Left ventricle myocardium inferior (tissue), 1 donor: ENCODE measurements around the gene RAMP3. TPM values are rescaled to one million over a fixed set of nuclear protein-coding genes. Genes with fewer than 3 reads are reported as not detected.

Source experiments
- DNase-seq: peaks from one replicate; pipeline ENCODE4 v3.0.0-alpha.2; 2020
- H3K27ac ChIP-seq: fragments of 200-600 bp; replicated peaks from 2 replicates; pipeline ENCODE4 v1.8.0; 2021
- H3K27me3 ChIP-seq: fragments of 200-600 bp; 2 replicates; pipeline ENCODE4 v1.8.0; 2021; ENCODE audit warnings: low read depth
- H3K36me3 ChIP-seq: fragments of 200-600 bp; 2 replicates; pipeline ENCODE4 v1.8.0; 2021
- H3K4me1 ChIP-seq: fragments of 200-600 bp; 2 replicates; pipeline ENCODE4 v1.8.0; 2021
- H3K4me3 ChIP-seq: fragments of 200-600 bp; 2 replicates; pipeline ENCODE4 v1.8.0; 2021; ENCODE audit warnings: mild to moderate bottlenecking, moderate library complexity
- H3K9me3 ChIP-seq: fragments of 200-600 bp; replicated peaks from 2 replicates; pipeline ENCODE4 v1.8.0; 2021
- CTCF ChIP-seq: fragments of 200-600 bp; IDR thresholded peaks from 2 replicates; pipeline ENCODE4 v1.8.0; 2021; ENCODE audit warnings: antibody characterized with exemption, mild to moderate bottlenecking, borderline replicate concordance
- intact Hi-C: fragments of 100-400 bp; cut with micrococcal nuclease; formaldehyde crosslinking; loops from one replicate; pipeline ENCODE4 v1.11.0; 2022
- total RNA-seq: library from RNA; stranded (reverse); fragmentation: NEBNext Ultra II Directional; extraction: Animal tissue kit (Norgen Biotek cat#: 25700); gene quantifications from one replicate; pipeline ENCODE4 v1.2.1, GENCODE V29; 2021
- donor health status: DM: no; HTN: yes; CAD: no; lungs with severe emphysema.

RAMP3 gene
- total RNA-seq, 1 donor from 2014 or later: 30.7 TPM

- peak overlapping the region; percentile 91 for H3K27ac ChIP-seq
- H3K27me3 ChIP-seq: peaks cover 37% of the 10 kb centered on the region
- no peak for TF ChIP-seq CTCF
- H3K4me3 ChIP-seq: peak overlapping the region; percentile 75
- intact Hi-C loops: loop anchor here (5.0 kb wide), 1 partner anchor 98 kb away; no protein-coding TSS in a partner anchor
- DNase-seq: no peak
- peaks cover 14% of the 10 kb centered on the region for H3K36me3 ChIP-seq
- peaks cover 27% of the 10 kb centered on the region for H3K4me1 ChIP-seq
- peaks cover 8% of the 10 kb centered on the region for H3K9me3 ChIP-seq
Observed at GRCh38 chr7:45159296-45159695, 1.7 kb downstream of the RAMP3 start.

- peaks cover 20% of the 10 kb centered on the region for H3K4me1 ChIP-seq
- TF ChIP-seq CTCF: no peak
- peaks cover 15% of the 10 kb centered on the region for H3K9me3 ChIP-seq
- peaks cover 16% of the 10 kb centered on the region for H3K36me3 ChIP-seq
- intact Hi-C loops: no loop called here
- peak overlapping the region; percentile 75 for H3K4me3 ChIP-seq
- DNase-seq: no peak
- H3K27ac ChIP-seq: peak overlapping the region; percentile 91
- peaks cover 37% of the 10 kb centered on the region for H3K27me3 ChIP-seq
Observed at GRCh38 chr7:45160417-45160881, 2.9 kb downstream of the RAMP3 start.

GRCh38 chr7:45161138-45161537 is 3.5 kb downstream of the RAMP3 start:
- Histone ChIP-seq H3K27ac (peak overlapping the region; percentile 91), H3K4me3 (peak overlapping the region; percentile 75), H3K36me3 (peaks cover 16% of the 10 kb centered on the region), H3K4me1 (peaks cover 20% of the 10 kb centered on the region), H3K27me3 (peaks cover 34% of the 10 kb centered on the region), H3K9me3 (peaks cover 15% of the 10 kb centered on the region)
- DNase-seq: no peak
- intact Hi-C loops: no loop called here
- no peak for TF ChIP-seq CTCF

- intact Hi-C loops: no loop called here
Observed at GRCh38 chr7:45161842-45162241, 4.3 kb downstream of the RAMP3 start.

GRCh38 chr7:45162311-45162845 is 4.8 kb downstream of the RAMP3 start:
- no peak for DNase-seq
- TF ChIP-seq CTCF: no peak
- Histone ChIP-seq H3K27me3 (peaks cover 22% of the 10 kb centered on the region), H3K9me3 (peaks cover 15% of the 10 kb centered on the region), H3K27ac (peak overlapping the region; percentile 91), H3K4me1 (peaks cover 20% of the 10 kb centered on the region), H3K4me3 (no peak overlapping the region), H3K36me3 (peaks cover 16% of the 10 kb centered on the region)
- intact Hi-C loops: no loop called here

More at GRCh38 chr7:45161842-45162241, 4.3 kb downstream of the RAMP3 start:
- H3K27me3 ChIP-seq: peaks cover 27% of the 10 kb centered on the region
- TF ChIP-seq CTCF: no peak
- DNase-seq: no peak
- H3K4me3 ChIP-seq: peak overlapping the region; percentile 75
- H3K9me3 ChIP-seq: peaks cover 15% of the 10 kb centered on the region
- H3K27ac ChIP-seq: peak overlapping the region; percentile 91
- peaks cover 16% of the 10 kb centered on the region for H3K36me3 ChIP-seq
- peaks cover 20% of the 10 kb centered on the region for H3K4me1 ChIP-seq
